ENCODE measurements around the gene UAP1.
"Not testable (repeated sequence)": the region's sequence is repeated elsewhere in the genome, so short reads cannot be mapped to it uniquely, and the experiment has no call there.

Gene UAP1

GRCh38 chr1:162587761-162588260 lies 26.3 kb downstream of the UAP1 start:
- H3K4me2 ChIP-seq (ENCODE audit: low read length): no peak overlapping the region
- no peak overlapping the region for H2BK15ac ChIP-seq (replicated peaks; ENCODE audit: low read depth)
- no CpG with 5 or more reads among the region's 5 CpGs for WGBS (ENCODE audit: extremely low coverage, insufficient coverage, low lambda C conversion rate)
- H3K4me1 ChIP-seq (ENCODE audit: control insufficient read depth, low read depth, low read length): no peaks in the 10 kb centered on the region
- H3K9ac ChIP-seq (ENCODE audit: low read length): no peak overlapping the region
- no peak overlapping the region for H4K8ac ChIP-seq (ENCODE audit: low read depth, low read length)
- no peak overlapping the region for H3K18ac ChIP-seq (ENCODE audit: low read length)
- H3K4me3 ChIP-seq (ENCODE audit: low read length): no peak overlapping the region
- H3K79me2 ChIP-seq (ENCODE audit: control insufficient read depth, insufficient read depth, low read length): no peaks in the 10 kb centered on the region
- H3K56ac ChIP-seq (ENCODE audit: low read length): no peak overlapping the region
- no peak overlapping the region for H3K27ac ChIP-seq (ENCODE audit: low read depth, low read length)
- no peak overlapping the region for H2BK5ac ChIP-seq (ENCODE audit: low read length)
- H4K5ac ChIP-seq (ENCODE audit: low read length): no peak overlapping the region
- no peak overlapping the region for H3K4ac ChIP-seq (ENCODE audit: low read depth, low read length)
- H2BK120ac ChIP-seq (ENCODE audit: low read depth, low read length): no peak overlapping the region
- no peaks in the 10 kb centered on the region for H3K27me3 ChIP-seq (ENCODE audit: insufficient read depth, low read length, poor library complexity)
- no peak overlapping the region for H3K23ac ChIP-seq (ENCODE audit: low read length)
- DNase-seq: no peak
- no peak overlapping the region for H2AK5ac ChIP-seq (ENCODE audit: low read length)
- H3K79me1 ChIP-seq (ENCODE audit: low read length): no peaks in the 10 kb centered on the region
- H3K36me3 ChIP-seq (ENCODE audit: control insufficient read depth, insufficient read depth, low read length): peaks cover 1% of the 10 kb centered on the region

- peaks cover 1% of the 10 kb centered on the region for H3K36me3 ChIP-seq (ENCODE audit: control insufficient read depth, insufficient read depth, low read length)
- H3K18ac ChIP-seq (ENCODE audit: low read length): no peak overlapping the region
- no peak overlapping the region for H3K56ac ChIP-seq (ENCODE audit: low read length)
- H3K4me1 ChIP-seq (ENCODE audit: control insufficient read depth, low read depth, low read length): no peaks in the 10 kb centered on the region
- H2BK15ac ChIP-seq (replicated peaks; ENCODE audit: low read depth): no peak overlapping the region
- no peak overlapping the region for H3K27ac ChIP-seq (ENCODE audit: low read depth, low read length)
- H2BK120ac ChIP-seq (ENCODE audit: low read depth, low read length): no peak overlapping the region
- H3K9ac ChIP-seq (ENCODE audit: low read length): no peak overlapping the region
- no peaks in the 10 kb centered on the region for H3K27me3 ChIP-seq (ENCODE audit: insufficient read depth, low read length, poor library complexity)
- no peak overlapping the region for H2BK5ac ChIP-seq (ENCODE audit: low read length)
- WGBS (ENCODE audit: extremely low coverage, insufficient coverage, low lambda C conversion rate): no CpG with 5 or more reads among the region's 3 CpGs
- H3K79me1 ChIP-seq (ENCODE audit: low read length): no peaks in the 10 kb centered on the region
- no peak overlapping the region for H3K23ac ChIP-seq (ENCODE audit: low read length)
- no peak overlapping the region for H4K5ac ChIP-seq (ENCODE audit: low read length)
- no peaks in the 10 kb centered on the region for H3K79me2 ChIP-seq (ENCODE audit: control insufficient read depth, insufficient read depth, low read length)
- no peak overlapping the region for H3K4me3 ChIP-seq (ENCODE audit: low read length)
- no peak overlapping the region for H3K4me2 ChIP-seq (ENCODE audit: low read length)
- no peak for DNase-seq
- H3K4ac ChIP-seq (ENCODE audit: low read depth, low read length): no peak overlapping the region
- no peak overlapping the region for H4K8ac ChIP-seq (ENCODE audit: low read depth, low read length)
- no peak overlapping the region for H2AK5ac ChIP-seq (ENCODE audit: low read length)
Measured at GRCh38 chr1:162590101-162590500, 28.6 kb downstream of the UAP1 start.

DNA sequence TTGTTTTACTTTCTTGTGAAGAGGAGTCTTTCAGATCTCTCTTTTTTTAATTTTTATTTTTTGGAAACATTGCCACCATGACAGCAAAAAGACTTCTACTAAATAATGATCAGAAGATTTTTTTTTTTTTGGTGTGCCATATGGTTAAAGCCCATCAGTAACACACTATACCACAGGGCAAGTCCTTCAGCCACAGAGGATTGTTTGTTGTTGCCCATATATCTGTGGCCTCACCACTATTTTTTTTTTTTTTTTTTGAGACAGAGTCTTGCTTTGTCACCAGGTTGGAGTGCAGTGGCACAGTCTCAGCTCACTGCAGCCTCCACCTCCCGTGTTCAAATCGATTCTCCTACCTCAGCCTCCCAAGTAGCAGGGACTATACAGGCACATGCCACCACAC lies 29.2 kb downstream of the UAP1 start:
- no peak overlapping the region for H3K9ac ChIP-seq (ENCODE audit: low read length)
- WGBS (ENCODE audit: extremely low coverage, insufficient coverage, low lambda C conversion rate): no CpG with 5 or more reads among the region's 2 CpGs
- H2BK15ac ChIP-seq (replicated peaks; ENCODE audit: low read depth): no peak overlapping the region
- no peaks in the 10 kb centered on the region for H3K79me2 ChIP-seq (ENCODE audit: control insufficient read depth, insufficient read depth, low read length)
- no peak overlapping the region for H3K4me2 ChIP-seq (ENCODE audit: low read length)
- H3K23ac ChIP-seq (ENCODE audit: low read length): no peak overlapping the region
- no peak overlapping the region for H4K8ac ChIP-seq (ENCODE audit: low read depth, low read length)
- no peak overlapping the region for H3K56ac ChIP-seq (ENCODE audit: low read length)
- H3K27me3 ChIP-seq (ENCODE audit: insufficient read depth, low read length, poor library complexity): no peaks in the 10 kb centered on the region
- H4K5ac ChIP-seq (ENCODE audit: low read length): no peak overlapping the region
- H3K4ac ChIP-seq (ENCODE audit: low read depth, low read length): no peak overlapping the region
- H2BK5ac ChIP-seq (ENCODE audit: low read length): no peak overlapping the region
- H3K18ac ChIP-seq (ENCODE audit: low read length): no peak overlapping the region
- DNase-seq: no peak
- H3K4me3 ChIP-seq (ENCODE audit: low read length): no peak overlapping the region
- H2BK120ac ChIP-seq (ENCODE audit: low read depth, low read length): no peak overlapping the region
- H3K36me3 ChIP-seq (ENCODE audit: control insufficient read depth, insufficient read depth, low read length): peaks cover 1% of the 10 kb centered on the region
- no peaks in the 10 kb centered on the region for H3K4me1 ChIP-seq (ENCODE audit: control insufficient read depth, low read depth, low read length)
- H3K27ac ChIP-seq (ENCODE audit: low read depth, low read length): no peak overlapping the region
- no peaks in the 10 kb centered on the region for H3K79me1 ChIP-seq (ENCODE audit: low read length)
- no peak overlapping the region for H2AK5ac ChIP-seq (ENCODE audit: low read length)

DNA sequence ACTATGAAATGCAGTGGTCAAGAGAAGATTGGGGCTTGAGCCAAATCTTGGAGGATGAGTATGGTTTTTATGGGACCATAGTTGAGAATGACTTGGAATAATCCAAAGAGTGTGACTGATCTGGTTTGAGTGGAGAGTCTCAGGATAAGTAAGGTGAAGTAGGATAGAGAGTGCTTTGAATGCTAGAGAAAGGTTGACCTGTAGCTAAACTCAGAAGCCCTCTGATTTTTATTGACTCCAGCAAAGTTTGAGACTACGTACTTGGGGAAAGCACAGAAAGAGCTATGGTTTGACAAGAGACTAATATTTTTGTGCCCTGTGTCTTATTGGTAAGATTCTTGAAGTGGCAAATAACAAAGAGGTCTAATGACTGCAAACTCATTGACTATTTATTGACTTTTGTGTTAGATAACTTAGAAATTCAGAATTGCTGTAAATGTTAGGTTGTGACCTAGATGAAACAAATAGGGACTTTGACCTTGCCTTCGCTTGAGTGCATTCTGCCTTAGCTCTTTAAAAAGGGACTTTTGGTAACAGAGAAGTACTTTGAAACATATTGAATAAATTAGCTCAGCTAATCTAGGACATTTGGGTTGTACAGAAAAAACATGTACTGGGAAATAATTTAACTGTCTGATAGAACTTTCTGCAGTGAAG lies 35.1 kb downstream of the UAP1 start:
- H3K79me2 ChIP-seq (ENCODE audit: control insufficient read depth, insufficient read depth, low read length): no peaks in the 10 kb centered on the region
- no peaks in the 10 kb centered on the region for H3K27me3 ChIP-seq (ENCODE audit: insufficient read depth, low read length, poor library complexity)
- H3K4ac ChIP-seq (ENCODE audit: low read depth, low read length): no peak overlapping the region
- no peak overlapping the region for H4K8ac ChIP-seq (ENCODE audit: low read depth, low read length)
- H4K5ac ChIP-seq (ENCODE audit: low read length): no peak overlapping the region
- H2BK15ac ChIP-seq (replicated peaks; ENCODE audit: low read depth): no peak overlapping the region
- H3K9ac ChIP-seq (ENCODE audit: low read length): no peak overlapping the region
- H2BK120ac ChIP-seq (ENCODE audit: low read depth, low read length): no peak overlapping the region
- H3K56ac ChIP-seq (ENCODE audit: low read length): no peak overlapping the region
- WGBS (ENCODE audit: extremely low coverage, insufficient coverage, low lambda C conversion rate): no CpG with 5 or more reads among the region's 2 CpGs
- H3K23ac ChIP-seq (ENCODE audit: low read length): no peak overlapping the region
- H2AK5ac ChIP-seq (ENCODE audit: low read length): no peak overlapping the region
- H3K36me3 ChIP-seq (ENCODE audit: control insufficient read depth, insufficient read depth, low read length): peaks cover 1% of the 10 kb centered on the region
- no peak overlapping the region for H3K4me3 ChIP-seq (ENCODE audit: low read length)
- H3K18ac ChIP-seq (ENCODE audit: low read length): no peak overlapping the region
- H3K27ac ChIP-seq (ENCODE audit: low read depth, low read length): no peak overlapping the region
- no peak for DNase-seq
- no peak overlapping the region for H2BK5ac ChIP-seq (ENCODE audit: low read length)
- H3K4me2 ChIP-seq (ENCODE audit: low read length): no peak overlapping the region
- H3K79me1 ChIP-seq (ENCODE audit: low read length): no peaks in the 10 kb centered on the region
- H3K4me1 ChIP-seq (ENCODE audit: control insufficient read depth, low read depth, low read length): no peaks in the 10 kb centered on the region

- H3K56ac ChIP-seq (ENCODE audit: low read length): no peak overlapping the region
- no peak overlapping the region for H3K23ac ChIP-seq (ENCODE audit: low read length)
- no CpG with 5 or more reads among the region's 1 CpG for WGBS (ENCODE audit: extremely low coverage, insufficient coverage, low lambda C conversion rate)
- no peak overlapping the region for H3K27ac ChIP-seq (ENCODE audit: low read depth, low read length)
- no peak overlapping the region for H4K5ac ChIP-seq (ENCODE audit: low read length)
- no peaks in the 10 kb centered on the region for H3K27me3 ChIP-seq (ENCODE audit: insufficient read depth, low read length, poor library complexity)
- H2BK120ac ChIP-seq (ENCODE audit: low read depth, low read length): no peak overlapping the region
- H3K4me1 ChIP-seq (ENCODE audit: control insufficient read depth, low read depth, low read length): no peaks in the 10 kb centered on the region
- no peak overlapping the region for H3K18ac ChIP-seq (ENCODE audit: low read length)
- H3K79me1 ChIP-seq (ENCODE audit: low read length): no peaks in the 10 kb centered on the region
- H2BK15ac ChIP-seq (replicated peaks; ENCODE audit: low read depth): no peak overlapping the region
- no peak overlapping the region for H3K4me3 ChIP-seq (ENCODE audit: low read length)
- no peaks in the 10 kb centered on the region for H3K36me3 ChIP-seq (ENCODE audit: control insufficient read depth, insufficient read depth, low read length)
- no peaks in the 10 kb centered on the region for H3K79me2 ChIP-seq (ENCODE audit: control insufficient read depth, insufficient read depth, low read length)
- H3K9ac ChIP-seq (ENCODE audit: low read length): no peak overlapping the region
- H3K4ac ChIP-seq (ENCODE audit: low read depth, low read length): no peak overlapping the region
- no peak overlapping the region for H4K8ac ChIP-seq (ENCODE audit: low read depth, low read length)
- H2AK5ac ChIP-seq (ENCODE audit: low read length): no peak overlapping the region
- no peak overlapping the region for H3K4me2 ChIP-seq (ENCODE audit: low read length)
- DNase-seq: no peak
- H2BK5ac ChIP-seq (ENCODE audit: low read length): no peak overlapping the region
Measured at GRCh38 chr1:162599451-162599850, 37.9 kb downstream of the UAP1 start.

- not testable (repeated sequence) for H2BK15ac ChIP-seq (replicated peaks; ENCODE audit: low read depth); H3K4me1 ChIP-seq (ENCODE audit: control insufficient read depth, low read depth, low read length); DNase-seq; H2BK5ac ChIP-seq (ENCODE audit: low read length); H3K18ac ChIP-seq (ENCODE audit: low read length); H3K4me2 ChIP-seq (ENCODE audit: low read length); H4K5ac ChIP-seq (ENCODE audit: low read length); H3K79me2 ChIP-seq (ENCODE audit: control insufficient read depth, insufficient read depth, low read length); H4K8ac ChIP-seq (ENCODE audit: low read depth, low read length); H3K79me1 ChIP-seq (ENCODE audit: low read length); H3K27ac ChIP-seq (ENCODE audit: low read depth, low read length); H2BK120ac ChIP-seq (ENCODE audit: low read depth, low read length); H3K36me3 ChIP-seq (ENCODE audit: control insufficient read depth, insufficient read depth, low read length); H3K4ac ChIP-seq (ENCODE audit: low read depth, low read length); H3K27me3 ChIP-seq (ENCODE audit: insufficient read depth, low read length, poor library complexity); H3K4me3 ChIP-seq (ENCODE audit: low read length); H3K56ac ChIP-seq (ENCODE audit: low read length); H2AK5ac ChIP-seq (ENCODE audit: low read length); H3K9ac ChIP-seq (ENCODE audit: low read length); H3K23ac ChIP-seq (ENCODE audit: low read length)
- no CpG with 5 or more reads among the region's 2 CpGs for WGBS (ENCODE audit: extremely low coverage, insufficient coverage, low lambda C conversion rate)
Measured at GRCh38 chr1:162603117-162603516, 41.6 kb downstream of the UAP1 start.

All from mesendoderm (in vitro differentiated cells).